ACC112 (cell line): ENCODE data around the gene SGTA.

Source experiments
- H2AFZ ChIP-seq: fragments of 200-600 bp; sonication (generic); one replicate; pipeline ENCODE4 v1.6.0; 2017; ENCODE audit warnings: antibody characterized with exemption, low read length; ENCODE audit not compliant: unreplicated experiment
- H3K27ac ChIP-seq: fragments of 200-600 bp; sonication (generic); 2 replicates; pipeline ENCODE4 v1.5.1; 2014; ENCODE audit warnings: low read depth, mild to moderate bottlenecking, antibody characterized with exemption, low read length, moderate library complexity
- H3K27me3 ChIP-seq: fragments of 200-600 bp; sonication (generic); 2 replicates; pipeline ENCODE4 v1.6.1; 2014; ENCODE audit warnings: mild to moderate bottlenecking, antibody characterized with exemption, low read length, moderate library complexity, mixed read lengths; ENCODE audit not compliant: insufficient read depth
- H3K36me3 ChIP-seq: fragments of 200-600 bp; sonication (generic); 2 replicates; pipeline ENCODE4 v1.6.1; 2016; ENCODE audit warnings: mild to moderate bottlenecking, antibody characterized with exemption, low read length, moderate library complexity, mixed read lengths; ENCODE audit not compliant: insufficient read depth
- H3K4me1 ChIP-seq: fragments of 200-600 bp; sonication (generic); one replicate; pipeline ENCODE4 v1.6.1; 2016; ENCODE audit warnings: low read length, mixed read lengths; ENCODE audit not compliant: insufficient read depth, unreplicated experiment, control insufficient read depth
- H3K4me3 ChIP-seq: fragments of 200-600 bp; sonication (generic); 2 replicates; pipeline ENCODE4 v1.5.1; 2014; ENCODE audit warnings: mild to moderate bottlenecking, low read depth, low read length
- H3K79me2 ChIP-seq: fragments of 200-600 bp; sonication (generic); one replicate; pipeline ENCODE4 v1.6.0; 2016; ENCODE audit warnings: low read length; ENCODE audit not compliant: control insufficient read depth, unreplicated experiment, insufficient read depth

SGTA gene

GRCh38 chr19:2767688-2768087, 15.4 kb downstream of the SGTA start:
- Histone ChIP-seq H3K27ac (no peak overlapping the region), H3K27me3 (no peaks in the 10 kb centered on the region), H3K79me2 (peaks cover 37% of the 10 kb centered on the region), H3K4me1 (no peaks in the 10 kb centered on the region), H2AFZ (no peak overlapping the region), H3K4me3 (no peak overlapping the region), H3K36me3 (no peaks in the 10 kb centered on the region)

- H3K27ac ChIP-seq, result no peak overlapping the region
- H3K79me2 ChIP-seq, result peaks cover 28% of the 10 kb centered on the region
- no peaks in the 10 kb centered on the region for H3K4me1 ChIP-seq
- no peak overlapping the region for H3K4me3 ChIP-seq
- no peaks in the 10 kb centered on the region for H3K27me3 ChIP-seq
- no peaks in the 10 kb centered on the region for H3K36me3 ChIP-seq
- no peak overlapping the region for H2AFZ ChIP-seq
These were observed 16.3 kb downstream of the SGTA start for GRCh38 chr19:2766594-2767372.

DNA sequence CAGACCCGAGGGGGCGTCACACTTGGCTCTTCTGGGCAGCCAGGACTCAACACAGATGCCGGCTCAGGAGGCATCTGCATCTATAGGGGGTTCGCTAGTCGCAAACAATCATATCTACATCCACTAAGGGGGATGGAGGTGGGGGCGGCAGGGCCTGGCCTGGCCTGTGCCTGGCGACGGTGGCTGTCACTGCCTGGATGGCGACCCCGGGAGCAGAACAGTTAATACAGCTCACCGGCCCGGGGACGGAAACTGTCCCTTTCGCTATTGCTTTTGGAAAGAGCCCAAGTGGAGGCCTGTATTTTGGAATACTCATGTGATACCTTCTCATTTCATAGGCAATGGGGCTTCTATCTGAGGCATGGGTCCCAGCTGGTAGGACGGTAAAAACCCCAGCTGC, 17.7 kb downstream of the SGTA start:
- Histone ChIP-seq H2AFZ (no peak overlapping the region), H3K27ac (no peak overlapping the region), H3K36me3 (no peaks in the 10 kb centered on the region), H3K4me3 (no peak overlapping the region), H3K4me1 (no peaks in the 10 kb centered on the region), H3K27me3 (no peaks in the 10 kb centered on the region), H3K79me2 (peaks cover 16% of the 10 kb centered on the region)

DNA sequence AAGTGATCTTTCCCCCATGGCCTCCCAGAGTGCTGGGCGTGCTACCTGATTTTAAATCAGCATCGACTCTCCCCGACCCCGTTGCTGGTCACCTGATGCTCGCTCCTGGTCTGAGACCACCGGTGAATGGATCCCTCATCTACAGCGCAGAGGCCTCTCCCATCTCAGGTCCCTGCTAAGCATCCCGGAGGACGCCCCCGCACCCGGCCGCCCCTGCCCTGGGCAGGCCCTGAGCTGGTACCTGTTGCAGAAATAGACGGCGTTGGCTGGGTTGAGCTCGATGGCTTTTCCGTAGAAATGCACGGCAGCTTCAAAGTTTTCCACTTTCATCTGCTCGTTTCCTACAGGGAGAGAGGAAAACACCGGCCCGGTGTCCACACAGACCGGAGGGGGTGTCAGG, 18.1 kb downstream of the SGTA start:
- no peak overlapping the region for H3K27ac ChIP-seq
- H3K36me3 ChIP-seq, result no peaks in the 10 kb centered on the region
- H2AFZ ChIP-seq, result no peak overlapping the region
- no peaks in the 10 kb centered on the region for H3K4me1 ChIP-seq
- H3K79me2 ChIP-seq, result peaks cover 12% of the 10 kb centered on the region
- no peak overlapping the region for H3K4me3 ChIP-seq
- no peaks in the 10 kb centered on the region for H3K27me3 ChIP-seq

GRCh38 chr19:2763687-2764086, 19.4 kb downstream of the SGTA start:
- no peak overlapping the region for H3K27ac ChIP-seq
- peaks cover 3% of the 10 kb centered on the region for H3K79me2 ChIP-seq
- H3K4me3 ChIP-seq, result no peak overlapping the region
- no peaks in the 10 kb centered on the region for H3K27me3 ChIP-seq
- H2AFZ ChIP-seq, result no peak overlapping the region
- H3K36me3 ChIP-seq, result 0 out of 2 replicates have a peak, but pooled peaks cover under 1% of the 10 kb centered on the region
- H3K4me1 ChIP-seq, result no peaks in the 10 kb centered on the region

DNA sequence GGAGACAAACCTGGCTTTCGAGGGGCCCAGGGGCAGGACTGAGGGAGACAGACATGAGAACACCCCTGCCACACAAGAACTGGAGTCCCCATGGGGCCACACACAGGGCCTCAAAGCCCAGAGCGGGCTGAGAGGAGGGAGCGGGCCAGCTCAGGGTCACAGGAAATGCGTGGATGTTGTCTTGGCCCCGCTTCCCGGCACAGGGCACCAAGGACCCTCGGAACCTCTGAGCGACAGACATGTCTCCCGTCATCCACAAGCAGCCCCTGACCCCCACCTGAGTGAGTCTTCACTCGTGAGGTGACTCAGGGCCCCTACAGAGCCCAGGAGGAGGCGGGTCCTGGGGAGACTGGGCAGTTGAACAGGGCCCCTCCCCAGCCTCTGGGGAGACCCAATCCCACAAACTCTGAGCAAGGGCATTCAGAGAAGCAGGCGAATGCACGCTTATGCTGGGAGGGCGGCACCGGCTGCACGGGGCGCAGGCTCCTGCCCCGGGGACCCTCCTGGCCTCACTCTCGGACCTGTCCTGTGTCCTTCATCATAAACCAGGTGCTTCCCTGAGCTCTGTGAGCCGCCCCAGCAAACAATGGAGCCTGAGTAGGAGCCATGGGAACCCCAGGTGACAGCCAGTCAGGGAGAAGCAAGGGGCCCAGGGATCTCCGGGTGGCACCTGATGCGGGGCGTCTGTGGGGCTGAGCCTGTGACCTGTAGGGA, 20.1 kb downstream of the SGTA start:
- no peaks in the 10 kb centered on the region for H3K4me1 ChIP-seq
- H3K27ac ChIP-seq, result no peak overlapping the region
- H3K79me2 ChIP-seq, result no peaks in the 10 kb centered on the region
- H3K36me3 ChIP-seq, result 0 out of 2 replicates have a peak, but pooled peaks cover 3% of the 10 kb centered on the region
- no peak overlapping the region for H3K4me3 ChIP-seq
- H2AFZ ChIP-seq, result no peak overlapping the region
- no peaks in the 10 kb centered on the region for H3K27me3 ChIP-seq

GRCh38 chr19:2761876-2762782, 20.9 kb downstream of the SGTA start:
- no peaks in the 10 kb centered on the region for H3K27me3 ChIP-seq
- H3K36me3 ChIP-seq, result 0 out of 2 replicates have a peak, but pooled peaks cover 3% of the 10 kb centered on the region
- no peak overlapping the region for H3K27ac ChIP-seq
- no peaks in the 10 kb centered on the region for H3K4me1 ChIP-seq
- no peaks in the 10 kb centered on the region for H3K79me2 ChIP-seq
- no peak overlapping the region for H2AFZ ChIP-seq
- no peak overlapping the region for H3K4me3 ChIP-seq

- 0 out of 2 replicates have a peak, but pooled peaks cover 3% of the 10 kb centered on the region for H3K36me3 ChIP-seq
- no peak overlapping the region for H3K27ac ChIP-seq
- H3K4me1 ChIP-seq, result no peaks in the 10 kb centered on the region
- H2AFZ ChIP-seq, result no peak overlapping the region
- no peak overlapping the region for H3K4me3 ChIP-seq
- H3K79me2 ChIP-seq, result no peaks in the 10 kb centered on the region
- no peaks in the 10 kb centered on the region for H3K27me3 ChIP-seq
These were observed 21.8 kb downstream of the SGTA start for GRCh38 chr19:2761309-2761677.

DNA sequence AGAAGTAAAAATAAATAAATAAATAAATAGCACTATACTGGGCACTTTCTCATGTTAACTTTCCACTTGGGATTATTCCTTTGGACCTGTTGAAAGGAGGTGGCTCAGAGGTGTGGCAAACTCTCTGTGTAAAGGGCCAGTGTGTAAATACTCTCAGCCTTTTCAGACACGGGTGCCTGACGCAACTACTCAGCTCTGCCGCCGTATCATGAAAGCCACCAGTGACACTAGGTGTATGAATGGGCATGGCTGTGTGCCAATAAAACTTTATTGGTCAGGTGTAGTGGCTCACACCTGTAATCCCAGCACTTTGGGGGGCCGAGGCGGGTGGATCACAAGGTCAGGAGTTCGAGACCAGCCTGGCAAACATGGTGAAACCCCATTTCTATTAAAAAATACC, 23.1 kb downstream of the SGTA start:
- Histone ChIP-seq H3K4me3 (no peak overlapping the region), H3K27ac (no peak overlapping the region), H3K27me3 (no peaks in the 10 kb centered on the region), H2AFZ (no peak overlapping the region), H3K36me3 (0 out of 2 replicates have a peak, but pooled peaks cover 3% of the 10 kb centered on the region), H3K79me2 (no peaks in the 10 kb centered on the region), H3K4me1 (no peaks in the 10 kb centered on the region)

DNA sequence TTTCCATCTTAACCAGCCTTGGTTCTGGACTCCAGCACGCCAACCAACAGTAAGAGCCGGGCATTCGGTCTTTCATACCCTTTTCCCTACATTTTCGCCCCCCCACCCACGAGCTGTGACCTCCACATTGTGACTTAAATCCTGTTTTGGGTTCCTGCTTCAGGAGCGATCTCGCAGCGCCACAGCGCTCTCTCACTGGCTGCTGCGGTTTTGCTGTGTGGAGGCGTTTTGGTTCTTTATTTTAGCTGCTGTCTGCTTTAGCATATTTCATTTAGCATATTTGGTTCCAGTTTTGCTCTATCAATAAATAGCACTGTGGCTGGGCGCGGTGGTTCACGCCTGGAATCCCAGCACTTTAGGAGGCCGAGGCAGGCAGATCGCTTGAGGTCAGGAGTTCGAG, 23.7 kb downstream of the SGTA start:
- H3K27ac ChIP-seq, result no peak overlapping the region
- no peak overlapping the region for H3K4me3 ChIP-seq
- H2AFZ ChIP-seq, result no peak overlapping the region
- H3K27me3 ChIP-seq, result no peaks in the 10 kb centered on the region
- no peaks in the 10 kb centered on the region for H3K4me1 ChIP-seq
- no peaks in the 10 kb centered on the region for H3K79me2 ChIP-seq
- H3K36me3 ChIP-seq, result 0 out of 2 replicates have a peak, but pooled peaks cover 3% of the 10 kb centered on the region
